ENCODE data around the gene PLTP. TPM values are rescaled to one million over a fixed set of nuclear protein-coding genes. Genes with fewer than 3 reads are reported as not detected.

The PLTP gene
- total RNA-seq, 1 donor from 2014 or later = 292 TPM

DNA sequence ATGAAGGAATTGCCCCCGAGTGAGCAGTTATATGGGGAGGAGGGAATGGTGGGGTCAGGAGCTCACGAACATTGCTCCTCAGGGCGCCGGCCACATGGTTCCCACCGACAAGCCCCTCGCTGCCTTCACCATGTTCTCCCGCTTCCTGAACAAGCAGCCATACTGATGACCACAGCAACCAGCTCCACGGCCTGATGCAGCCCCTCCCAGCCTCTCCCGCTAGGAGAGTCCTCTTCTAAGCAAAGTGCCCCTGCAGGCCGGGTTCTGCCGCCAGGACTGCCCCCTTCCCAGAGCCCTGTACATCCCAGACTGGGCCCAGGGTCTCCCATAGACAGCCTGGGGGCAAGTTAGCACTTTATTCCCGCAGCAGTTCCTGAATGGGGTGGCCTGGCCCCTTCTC, 13.7 kb downstream of the PLTP start:
- H3K36me3 ChIP-seq = peaks cover 0 to 51% of the 10 kb centered on the region in 2 donors
- no peak for DNase-seq (ENCODE audit: extremely low spot score in 2 of 2)
- no peak overlapping the region for H3K27ac ChIP-seq
- TF ChIP-seq, protein P1, sequence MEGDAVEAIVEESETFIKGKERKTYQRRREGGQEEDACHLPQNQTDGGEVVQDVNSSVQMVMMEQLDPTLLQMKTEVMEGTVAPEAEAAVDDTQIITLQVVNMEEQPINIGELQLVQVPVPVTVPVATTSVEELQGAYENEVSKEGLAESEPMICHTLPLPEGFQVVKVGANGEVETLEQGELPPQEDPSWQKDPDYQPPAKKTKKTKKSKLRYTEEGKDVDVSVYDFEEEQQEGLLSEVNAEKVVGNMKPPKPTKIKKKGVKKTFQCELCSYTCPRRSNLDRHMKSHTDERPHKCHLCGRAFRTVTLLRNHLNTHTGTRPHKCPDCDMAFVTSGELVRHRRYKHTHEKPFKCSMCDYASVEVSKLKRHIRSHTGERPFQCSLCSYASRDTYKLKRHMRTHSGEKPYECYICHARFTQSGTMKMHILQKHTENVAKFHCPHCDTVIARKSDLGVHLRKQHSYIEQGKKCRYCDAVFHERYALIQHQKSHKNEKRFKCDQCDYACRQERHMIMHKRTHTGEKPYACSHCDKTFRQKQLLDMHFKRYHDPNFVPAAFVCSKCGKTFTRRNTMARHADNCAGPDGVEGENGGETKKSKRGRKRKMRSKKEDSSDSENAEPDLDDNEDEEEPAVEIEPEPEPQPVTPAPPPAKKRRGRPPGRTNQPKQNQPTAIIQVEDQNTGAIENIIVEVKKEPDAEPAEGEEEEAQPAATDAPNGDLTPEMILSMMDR (IDR thresholded peaks at IDR 0.05) = no peak
- TF ChIP-seq POLR2A (IDR thresholded peaks at IDR 0.05) = no peak
- no peak for TF ChIP-seq POLR2AphosphoS5 (IDR thresholded peaks at IDR 0.05; ENCODE audit: insufficient read depth in 1 of 2, low read depth in 1 of 2)
- intact Hi-C loops (cut with DNase I) = no loop called here
- no peak overlapping the region for H3K4me3 ChIP-seq
- H3K27me3 ChIP-seq = no peaks in the 10 kb centered on the region
- no peaks in the 10 kb centered on the region for H3K9me3 ChIP-seq
- peaks cover under 1% of the 10 kb centered on the region for H3K4me1 ChIP-seq

DNA sequence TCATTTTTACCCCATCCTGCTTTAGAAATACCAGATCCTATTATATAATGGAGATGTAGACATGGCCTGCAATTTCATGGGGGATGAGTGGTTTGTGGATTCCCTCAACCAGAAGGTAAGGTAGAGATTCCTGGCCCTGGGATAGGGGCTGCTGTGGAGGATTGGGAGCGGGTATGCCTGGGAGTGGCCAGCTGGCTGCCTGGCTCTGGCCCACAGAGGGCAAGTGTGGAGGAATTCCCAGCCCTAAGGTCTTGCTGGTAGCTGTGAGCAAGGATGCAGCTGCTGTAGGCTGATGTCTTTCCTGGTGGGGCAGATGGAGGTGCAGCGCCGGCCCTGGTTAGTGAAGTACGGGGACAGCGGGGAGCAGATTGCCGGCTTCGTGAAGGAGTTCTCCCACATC, 14.3 kb downstream of the PLTP start:
- Histone ChIP-seq H3K9me3 (no peaks in the 10 kb centered on the region), H3K4me3 (no peak overlapping the region), H3K4me1 (peaks cover 6% of the 10 kb centered on the region), H3K27me3 (no peaks in the 10 kb centered on the region), H3K27ac (no peak overlapping the region), H3K36me3 (peaks cover 0 to 46% of the 10 kb centered on the region in 2 donors)
- no peak for TF ChIP-seq POLR2A (IDR thresholded peaks at IDR 0.05)
- DNase-seq (ENCODE audit: extremely low spot score in 2 of 2) = no peak
- intact Hi-C loops (cut with DNase I) = no loop called here

DNA sequence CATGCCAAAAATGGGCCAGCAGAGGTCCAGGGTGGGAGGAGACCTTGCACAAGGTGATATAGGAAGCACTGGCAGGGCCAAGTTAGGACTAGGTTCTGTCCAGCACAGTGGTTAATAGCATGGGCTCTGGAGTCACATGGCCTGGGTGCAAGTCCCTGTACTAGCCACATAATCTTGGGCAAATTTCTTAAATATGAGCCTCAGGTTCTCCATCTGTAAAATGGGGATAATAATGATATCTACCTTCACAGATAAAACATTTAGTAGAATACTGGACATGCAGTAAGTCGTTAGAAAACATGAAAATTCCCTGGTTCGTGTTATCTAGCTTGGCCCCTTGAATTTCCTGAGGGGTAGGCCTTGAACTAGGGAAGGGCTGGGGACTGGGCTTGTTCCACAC, 14.7 kb downstream of the PLTP start:
- intact Hi-C loops (cut with DNase I) = no loop called here
- H3K9me3 ChIP-seq = no peaks in the 10 kb centered on the region
- TF ChIP-seq POLR2AphosphoS5 (IDR thresholded peaks at IDR 0.05; ENCODE audit: insufficient read depth in 1 of 2, low read depth in 1 of 2) = no peak

DNA sequence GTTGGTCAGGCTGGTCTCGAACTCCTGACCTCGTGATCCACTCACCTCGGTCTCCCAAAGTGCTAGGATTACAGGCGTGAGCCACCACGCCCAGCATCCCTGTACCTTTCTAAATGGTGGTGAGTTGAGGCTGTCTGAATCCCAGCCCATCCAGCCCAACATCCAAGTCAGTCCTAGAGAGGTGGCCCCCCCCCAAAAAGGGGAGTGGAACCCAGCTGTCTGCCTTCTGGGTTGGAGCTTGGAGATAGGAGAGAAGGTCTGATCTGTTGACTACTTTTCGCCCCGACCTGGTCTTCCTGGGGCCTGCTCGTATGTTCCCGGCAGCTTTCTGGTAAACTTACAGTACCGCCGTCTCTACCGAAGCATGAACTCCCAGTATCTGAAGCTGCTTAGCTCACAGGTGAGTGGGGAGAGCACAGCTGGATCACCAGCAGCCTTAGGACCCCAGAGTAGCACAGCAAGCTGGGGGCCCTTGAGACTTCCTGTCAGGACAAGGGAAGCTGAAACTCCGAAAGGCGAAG, 15.3 kb downstream of the PLTP start:
- no peak overlapping the region for H3K27ac ChIP-seq
- DNase-seq (ENCODE audit: extremely low spot score in 2 of 2) = no peak
- H3K36me3 ChIP-seq = peaks cover 0 to 39% of the 10 kb centered on the region in 2 donors
- H3K4me3 ChIP-seq = no peak overlapping the region
- intact Hi-C loops (cut with DNase I) = no loop called here
- TF ChIP-seq, protein P1 (IDR thresholded peaks at IDR 0.05) = no peak
- TF ChIP-seq POLR2AphosphoS5 (IDR thresholded peaks at IDR 0.05; ENCODE audit: insufficient read depth in 1 of 2, low read depth in 1 of 2) (no peak), POLR2A (IDR thresholded peaks at IDR 0.05) (no peak)
- H3K4me1 ChIP-seq = peaks cover 16% of the 10 kb centered on the region
- no peaks in the 10 kb centered on the region for H3K27me3 ChIP-seq
- H3K9me3 ChIP-seq = no peaks in the 10 kb centered on the region

More for the DNA sequence above, 14.7 kb downstream of the PLTP start:
- no peak for DNase-seq (ENCODE audit: extremely low spot score in 2 of 2)
- Histone ChIP-seq H3K27ac (no peak overlapping the region), H3K4me1 (peaks cover 10% of the 10 kb centered on the region), H3K36me3 (peaks cover 0 to 42% of the 10 kb centered on the region in 2 donors), H3K27me3 (no peaks in the 10 kb centered on the region), H3K4me3 (no peak overlapping the region)

DNA sequence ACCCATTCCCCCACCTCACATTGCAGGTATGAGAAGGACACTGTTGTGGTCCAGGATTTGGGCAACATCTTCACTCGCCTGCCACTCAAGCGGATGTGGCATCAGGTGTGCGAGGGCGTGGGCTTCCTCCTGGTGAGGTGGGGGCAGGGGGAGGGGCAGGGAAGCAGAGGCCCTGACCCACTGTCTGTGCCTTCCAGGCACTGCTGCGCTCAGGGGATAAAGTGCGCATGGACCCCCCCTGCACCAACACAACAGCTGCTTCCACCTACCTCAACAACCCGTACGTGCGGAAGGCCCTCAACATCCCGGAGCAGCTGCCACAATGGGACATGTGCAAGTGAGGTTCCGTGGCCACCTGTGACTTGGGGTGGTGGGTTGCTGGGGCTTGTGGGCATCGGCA, 17.2 kb downstream of the PLTP start:
- no peaks in the 10 kb centered on the region for H3K27me3 ChIP-seq
- intact Hi-C loops (cut with DNase I) = no loop called here
- TF ChIP-seq POLR2A (IDR thresholded peaks at IDR 0.05) (no peak), POLR2AphosphoS5 (IDR thresholded peaks at IDR 0.05; ENCODE audit: insufficient read depth in 1 of 2, low read depth in 1 of 2) (no peak)
- DNase-seq (ENCODE audit: extremely low spot score in 2 of 2) = no peak
- no peak overlapping the region for H3K27ac ChIP-seq
- peaks cover 24% of the 10 kb centered on the region for H3K4me1 ChIP-seq
- no peak overlapping the region for H3K4me3 ChIP-seq
- H3K36me3 ChIP-seq = peaks cover 0 to 39% of the 10 kb centered on the region in 2 donors
- no peaks in the 10 kb centered on the region for H3K9me3 ChIP-seq

DNA sequence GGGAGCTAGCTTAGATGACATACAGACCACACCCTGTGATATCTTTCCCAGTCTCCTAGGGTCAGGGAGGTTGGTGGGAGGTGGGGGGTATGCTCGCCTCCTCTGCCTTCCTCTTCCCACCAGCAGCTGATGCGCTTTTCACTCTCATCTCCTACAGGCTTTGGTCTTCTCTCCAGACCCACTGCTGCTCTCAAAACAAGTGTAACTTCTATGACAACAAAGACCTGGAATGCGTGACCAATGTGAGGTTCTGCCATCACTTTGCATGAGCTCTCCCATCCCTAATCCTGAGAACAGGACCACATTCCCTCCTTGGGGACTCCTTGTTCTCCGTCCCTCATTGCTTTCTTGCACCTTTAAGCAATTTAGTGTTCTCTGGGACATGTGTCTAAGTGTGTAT, 18.1 kb downstream of the PLTP start:
- no peak for TF ChIP-seq POLR2AphosphoS5 (IDR thresholded peaks at IDR 0.05; ENCODE audit: insufficient read depth in 1 of 2, low read depth in 1 of 2)
- TF ChIP-seq POLR2A (IDR thresholded peaks at IDR 0.05) = no peak
- TF ChIP-seq, protein P1 (IDR thresholded peaks at IDR 0.05) = no peak
- peaks cover 34% of the 10 kb centered on the region for H3K4me1 ChIP-seq
- intact Hi-C loops (cut with DNase I) = no loop called here
- H3K9me3 ChIP-seq = no peaks in the 10 kb centered on the region
- no peak overlapping the region for H3K4me3 ChIP-seq
- no peak for DNase-seq (ENCODE audit: extremely low spot score in 2 of 2)
- peaks cover 0 to 39% of the 10 kb centered on the region in 2 donors for H3K36me3 ChIP-seq
- H3K27me3 ChIP-seq = no peaks in the 10 kb centered on the region
- H3K27ac ChIP-seq = no peak overlapping the region

Data from vagina (tissue), 2 donors.